ENCODE measurements around the gene PRSS27.

DNA sequence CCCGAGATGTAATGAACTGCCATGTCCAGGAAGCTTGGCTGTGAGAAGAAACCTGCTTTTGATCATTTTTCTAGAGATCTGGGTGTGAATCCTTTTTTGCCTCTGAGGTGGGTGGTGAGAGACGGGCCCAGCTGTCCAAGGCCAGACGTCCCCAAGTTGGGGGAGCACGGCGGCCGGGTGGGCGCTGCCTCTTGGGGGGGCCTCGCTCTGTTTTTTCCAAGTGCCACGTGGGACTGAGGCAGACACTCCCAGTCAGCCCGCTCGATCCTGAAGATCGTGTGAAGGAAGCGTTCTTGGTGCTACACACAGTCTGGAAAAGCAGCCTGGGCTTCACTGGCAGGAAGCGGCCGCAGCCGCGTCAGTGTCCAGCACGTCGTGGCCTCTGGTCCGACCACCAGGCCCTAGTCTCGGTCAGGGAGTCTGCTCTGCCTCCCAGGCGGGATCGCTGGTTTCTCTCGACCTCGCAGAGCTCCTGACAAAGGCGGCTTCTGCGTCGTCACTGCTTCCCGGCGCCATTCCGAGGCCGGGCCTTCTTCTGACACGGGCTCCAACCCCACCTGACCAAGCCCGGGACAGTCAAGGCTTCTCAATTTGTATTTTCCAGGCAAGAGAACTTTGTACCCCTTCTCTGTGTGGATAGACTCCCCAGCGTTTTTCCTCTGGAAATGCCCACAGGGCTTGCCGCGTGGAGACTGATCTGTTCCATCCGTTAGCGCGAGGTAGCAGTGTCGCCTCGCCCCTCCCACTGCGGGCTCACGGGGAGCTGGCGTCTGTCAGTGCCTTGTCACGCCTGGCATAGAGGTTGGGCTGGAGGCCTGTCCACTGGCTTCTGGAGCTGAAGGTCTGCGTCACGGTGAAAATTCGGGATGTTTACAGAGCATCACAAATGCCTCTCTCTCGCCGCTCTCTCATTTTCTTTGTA, 12.4 kb downstream of the PRSS27 start:
- TF ChIP-seq, protein P1, sequence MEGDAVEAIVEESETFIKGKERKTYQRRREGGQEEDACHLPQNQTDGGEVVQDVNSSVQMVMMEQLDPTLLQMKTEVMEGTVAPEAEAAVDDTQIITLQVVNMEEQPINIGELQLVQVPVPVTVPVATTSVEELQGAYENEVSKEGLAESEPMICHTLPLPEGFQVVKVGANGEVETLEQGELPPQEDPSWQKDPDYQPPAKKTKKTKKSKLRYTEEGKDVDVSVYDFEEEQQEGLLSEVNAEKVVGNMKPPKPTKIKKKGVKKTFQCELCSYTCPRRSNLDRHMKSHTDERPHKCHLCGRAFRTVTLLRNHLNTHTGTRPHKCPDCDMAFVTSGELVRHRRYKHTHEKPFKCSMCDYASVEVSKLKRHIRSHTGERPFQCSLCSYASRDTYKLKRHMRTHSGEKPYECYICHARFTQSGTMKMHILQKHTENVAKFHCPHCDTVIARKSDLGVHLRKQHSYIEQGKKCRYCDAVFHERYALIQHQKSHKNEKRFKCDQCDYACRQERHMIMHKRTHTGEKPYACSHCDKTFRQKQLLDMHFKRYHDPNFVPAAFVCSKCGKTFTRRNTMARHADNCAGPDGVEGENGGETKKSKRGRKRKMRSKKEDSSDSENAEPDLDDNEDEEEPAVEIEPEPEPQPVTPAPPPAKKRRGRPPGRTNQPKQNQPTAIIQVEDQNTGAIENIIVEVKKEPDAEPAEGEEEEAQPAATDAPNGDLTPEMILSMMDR (tag by site-specific recombination; IDR thresholded peaks at IDR 0.05) = no peak
- TF ChIP-seq, protein P2, sequence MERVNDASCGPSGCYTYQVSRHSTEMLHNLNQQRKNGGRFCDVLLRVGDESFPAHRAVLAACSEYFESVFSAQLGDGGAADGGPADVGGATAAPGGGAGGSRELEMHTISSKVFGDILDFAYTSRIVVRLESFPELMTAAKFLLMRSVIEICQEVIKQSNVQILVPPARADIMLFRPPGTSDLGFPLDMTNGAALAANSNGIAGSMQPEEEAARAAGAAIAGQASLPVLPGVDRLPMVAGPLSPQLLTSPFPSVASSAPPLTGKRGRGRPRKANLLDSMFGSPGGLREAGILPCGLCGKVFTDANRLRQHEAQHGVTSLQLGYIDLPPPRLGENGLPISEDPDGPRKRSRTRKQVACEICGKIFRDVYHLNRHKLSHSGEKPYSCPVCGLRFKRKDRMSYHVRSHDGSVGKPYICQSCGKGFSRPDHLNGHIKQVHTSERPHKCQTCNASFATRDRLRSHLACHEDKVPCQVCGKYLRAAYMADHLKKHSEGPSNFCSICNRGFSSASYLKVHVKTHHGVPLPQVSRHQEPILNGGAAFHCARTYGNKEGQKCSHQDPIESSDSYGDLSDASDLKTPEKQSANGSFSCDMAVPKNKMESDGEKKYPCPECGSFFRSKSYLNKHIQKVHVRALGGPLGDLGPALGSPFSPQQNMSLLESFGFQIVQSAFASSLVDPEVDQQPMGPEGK (tag by site-specific recombination; IDR thresholded peaks at IDR 0.05) = no peak
- TF ChIP-seq, protein P3, sequence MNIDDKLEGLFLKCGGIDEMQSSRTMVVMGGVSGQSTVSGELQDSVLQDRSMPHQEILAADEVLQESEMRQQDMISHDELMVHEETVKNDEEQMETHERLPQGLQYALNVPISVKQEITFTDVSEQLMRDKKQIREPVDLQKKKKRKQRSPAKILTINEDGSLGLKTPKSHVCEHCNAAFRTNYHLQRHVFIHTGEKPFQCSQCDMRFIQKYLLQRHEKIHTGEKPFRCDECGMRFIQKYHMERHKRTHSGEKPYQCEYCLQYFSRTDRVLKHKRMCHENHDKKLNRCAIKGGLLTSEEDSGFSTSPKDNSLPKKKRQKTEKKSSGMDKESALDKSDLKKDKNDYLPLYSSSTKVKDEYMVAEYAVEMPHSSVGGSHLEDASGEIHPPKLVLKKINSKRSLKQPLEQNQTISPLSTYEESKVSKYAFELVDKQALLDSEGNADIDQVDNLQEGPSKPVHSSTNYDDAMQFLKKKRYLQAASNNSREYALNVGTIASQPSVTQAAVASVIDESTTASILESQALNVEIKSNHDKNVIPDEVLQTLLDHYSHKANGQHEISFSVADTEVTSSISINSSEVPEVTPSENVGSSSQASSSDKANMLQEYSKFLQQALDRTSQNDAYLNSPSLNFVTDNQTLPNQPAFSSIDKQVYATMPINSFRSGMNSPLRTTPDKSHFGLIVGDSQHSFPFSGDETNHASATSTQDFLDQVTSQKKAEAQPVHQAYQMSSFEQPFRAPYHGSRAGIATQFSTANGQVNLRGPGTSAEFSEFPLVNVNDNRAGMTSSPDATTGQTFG (tag by site-specific recombination; IDR thresholded peaks at IDR 0.05; ENCODE audit: borderline replicate concordance) = no peak
- TF ChIP-seq ZNF174 (tag by site-specific recombination; IDR thresholded peaks at IDR 0.05) = no peak
